Skeletal muscle satellite cell (primary cell): ENCODE measurements around the gene GAS6.

Experiments used
- H3K27me3 ChIP-seq: 2 replicates; pipeline ENCODE4 v1.7.0; 2013; ENCODE audit warnings: low read length; ENCODE audit not compliant: control insufficient read depth, insufficient read depth
- H3K36me3 ChIP-seq: 2 replicates; pipeline ENCODE4 v1.7.0; 2013; ENCODE audit warnings: mild to moderate bottlenecking, control low read depth, low read length; ENCODE audit not compliant: insufficient read depth
- H3K4me1 ChIP-seq: 2 replicates; pipeline ENCODE4 v1.7.0; 2013; ENCODE audit warnings: low read length; ENCODE audit not compliant: control insufficient read depth, insufficient read depth
- H3K4me2 ChIP-seq: 2 replicates; pipeline ENCODE4 v1.7.0; 2013; ENCODE audit warnings: mild to moderate bottlenecking, low read length
- H3K4me3 ChIP-seq: 2 replicates; pipeline ENCODE4 v1.7.0; 2013; ENCODE audit warnings: low read length
- H3K9ac ChIP-seq: 2 replicates; pipeline ENCODE4 v1.7.0; 2013; ENCODE audit warnings: mild to moderate bottlenecking, low read depth, low read length, moderate library complexity
- H3K9me3 ChIP-seq: replicated peaks from 2 replicates; pipeline ENCODE4 v1.7.0; 2013; ENCODE audit warnings: mild to moderate bottlenecking, control low read depth, low read length

GAS6 gene

GRCh38 chr13:113848431-113849260 is 15.2 kb downstream of the GAS6 start:
- Histone ChIP-seq H3K4me1 (peaks cover 20% of the 10 kb centered on the region), H3K27me3 (no peaks in the 10 kb centered on the region), H3K9ac (no peak overlapping the region), H3K36me3 (peaks cover 51% of the 10 kb centered on the region), H3K4me3 (no peak overlapping the region), H3K9me3 (no peaks in the 10 kb centered on the region), H3K4me2 (no peak overlapping the region)

- Histone ChIP-seq H3K9me3 (no peaks in the 10 kb centered on the region), H3K27me3 (no peaks in the 10 kb centered on the region), H3K4me1 (peaks cover 14% of the 10 kb centered on the region), H3K4me3 (no peak overlapping the region), H3K9ac (no peak overlapping the region), H3K4me2 (no peak overlapping the region), H3K36me3 (peaks cover 58% of the 10 kb centered on the region)
Observed at GRCh38 chr13:113848020-113848419, 15.9 kb downstream of the GAS6 start.

GRCh38 chr13:113846636-113847318 is 17.1 kb downstream of the GAS6 start:
- Histone ChIP-seq H3K9me3 (no peaks in the 10 kb centered on the region), H3K4me3 (no peak overlapping the region)

GRCh38 chr13:113845723-113846635 is 17.9 kb downstream of the GAS6 start:
- Histone ChIP-seq H3K36me3 (peaks cover 67% of the 10 kb centered on the region), H3K9me3 (no peaks in the 10 kb centered on the region), H3K9ac (no peak overlapping the region), H3K27me3 (no peaks in the 10 kb centered on the region), H3K4me2 (no peak overlapping the region), H3K4me1 (peaks cover 14% of the 10 kb centered on the region), H3K4me3 (no peak overlapping the region)

More at GRCh38 chr13:113846636-113847318, 17.1 kb downstream of the GAS6 start:
- no peak overlapping the region for H3K4me2 ChIP-seq
- peaks cover 67% of the 10 kb centered on the region for H3K36me3 ChIP-seq
- H3K4me1 ChIP-seq = peaks cover 14% of the 10 kb centered on the region
- no peaks in the 10 kb centered on the region for H3K27me3 ChIP-seq
- H3K9ac ChIP-seq = no peak overlapping the region

- Histone ChIP-seq H3K9me3 (no peaks in the 10 kb centered on the region), H3K36me3 (peaks cover 70% of the 10 kb centered on the region), H3K4me2 (no peak overlapping the region), H3K4me1 (peaks cover 23% of the 10 kb centered on the region), H3K9ac (no peak overlapping the region), H3K4me3 (no peak overlapping the region), H3K27me3 (no peaks in the 10 kb centered on the region)
Observed at GRCh38 chr13:113845055-113845454, 18.8 kb downstream of the GAS6 start.

GRCh38 chr13:113843864-113844556 is 19.9 kb downstream of the GAS6 start:
- Histone ChIP-seq H3K9me3 (no peaks in the 10 kb centered on the region), H3K4me2 (no peak overlapping the region), H3K9ac (no peak overlapping the region), H3K36me3 (peaks cover 76% of the 10 kb centered on the region), H3K4me1 (peaks cover 23% of the 10 kb centered on the region), H3K27me3 (no peaks in the 10 kb centered on the region), H3K4me3 (no peak overlapping the region)

GRCh38 chr13:113843063-113843654 is 20.7 kb downstream of the GAS6 start:
- no peaks in the 10 kb centered on the region for H3K9me3 ChIP-seq
- H3K4me1 ChIP-seq = peaks cover 28% of the 10 kb centered on the region
- H3K9ac ChIP-seq = no peak overlapping the region
- H3K36me3 ChIP-seq = peaks cover 72% of the 10 kb centered on the region
- H3K4me2 ChIP-seq = no peak overlapping the region
- H3K27me3 ChIP-seq = no peaks in the 10 kb centered on the region
- H3K4me3 ChIP-seq = no peak overlapping the region

GRCh38 chr13:113842336-113843062 is 21.4 kb downstream of the GAS6 start:
- Histone ChIP-seq H3K36me3 (peaks cover 71% of the 10 kb centered on the region), H3K4me1 (peaks cover 34% of the 10 kb centered on the region), H3K9me3 (no peaks in the 10 kb centered on the region), H3K4me2 (no peak overlapping the region), H3K9ac (no peak overlapping the region), H3K27me3 (no peaks in the 10 kb centered on the region), H3K4me3 (no peak overlapping the region)

GRCh38 chr13:113841353-113841650 is 22.6 kb downstream of the GAS6 start:
- Histone ChIP-seq H3K9ac (no peak overlapping the region), H3K27me3 (no peaks in the 10 kb centered on the region), H3K36me3 (peaks cover 61% of the 10 kb centered on the region), H3K4me3 (no peak overlapping the region), H3K9me3 (no peaks in the 10 kb centered on the region), H3K4me1 (peaks cover 42% of the 10 kb centered on the region), H3K4me2 (no peak overlapping the region)

GRCh38 chr13:113840541-113841352 is 23.1 kb downstream of the GAS6 start:
- H3K9ac ChIP-seq = peak overlapping the region; percentile 50
- H3K4me1 ChIP-seq = peaks cover 45% of the 10 kb centered on the region
- H3K27me3 ChIP-seq = no peaks in the 10 kb centered on the region
- H3K36me3 ChIP-seq = peaks cover 56% of the 10 kb centered on the region
- H3K9me3 ChIP-seq = no peaks in the 10 kb centered on the region
- no peak overlapping the region for H3K4me3 ChIP-seq
- peak overlapping the region; percentile 32 for H3K4me2 ChIP-seq
